Hematopoietic multipotent progenitor cell treated with erythropoietin and hydrocortisone succinate and interleukin-3 and kit ligand, for 6 days (in vitro differentiated cells): ENCODE measurements around the gene CRB3.

Experiments
- DNase-seq: peaks from one replicate; pipeline ENCODE4 v3.0.0-alpha.2; 2015

CRB3 gene

GRCh38 chr19:6470173-6470572 lies 6.1 kb downstream of the CRB3 start:
- DNase-seq = no peak

- no peak for DNase-seq
Observed at GRCh38 chr19:6471076-6471475, 7.0 kb downstream of the CRB3 start.

GRCh38 chr19:6472713-6473112 lies 8.6 kb downstream of the CRB3 start:
- no peak for DNase-seq

GRCh38 chr19:6473647-6474046 lies 9.6 kb downstream of the CRB3 start:
- no peak for DNase-seq

- no peak for DNase-seq
Observed at GRCh38 chr19:6475321-6476108, 11.4 kb downstream of the CRB3 start.

- DNase-seq = peak; percentile 65
Observed at GRCh38 chr19:6476155-6476895, 12.3 kb downstream of the CRB3 start.

GRCh38 chr19:6476896-6477431 lies 12.9 kb downstream of the CRB3 start:
- DNase-seq = no peak

- no peak for DNase-seq
Observed at GRCh38 chr19:6478815-6479214, 14.7 kb downstream of the CRB3 start.

- DNase-seq = no peak
Observed at GRCh38 chr19:6479836-6480398, 15.8 kb downstream of the CRB3 start.

GRCh38 chr19:6480848-6481415 lies 16.9 kb downstream of the CRB3 start:
- no peak for DNase-seq

- DNase-seq = peak; percentile 69
Observed at GRCh38 chr19:6481541-6482342, 17.7 kb downstream of the CRB3 start, which contains the start of gene DENND1C. Gene DENND1C, minus strand, starts transcription at chr19:6481787. Its CDS starts 92 bp downstream, at chr19:6481695.

- DNase-seq = no peak
Observed at GRCh38 chr19:6482343-6482686, 18.2 kb downstream of the CRB3 start.

- DNase-seq = no peak
Observed at GRCh38 chr19:6483235-6483634, 19.2 kb downstream of the CRB3 start.

GRCh38 chr19:6484230-6484629 lies 20.2 kb downstream of the CRB3 start:
- DNase-seq = no peak

GRCh38 chr19:6484831-6485230 lies 20.8 kb downstream of the CRB3 start:
- DNase-seq = no peak

- no peak for DNase-seq
Observed at GRCh38 chr19:6489278-6490061, 25.4 kb downstream of the CRB3 start.

GRCh38 chr19:6490134-6490533 lies 26.1 kb downstream of the CRB3 start:
- no peak for DNase-seq

GRCh38 chr19:6491802-6492592 lies 27.9 kb downstream of the CRB3 start:
- DNase-seq = no peak

- no peak for DNase-seq
Observed at GRCh38 chr19:6494438-6495036, 30.5 kb downstream of the CRB3 start.

GRCh38 chr19:6495947-6496346 lies 31.9 kb downstream of the CRB3 start:
- DNase-seq = no peak
